ENCODE measurements around the gene RGS8. TPM values are rescaled to one million over a fixed set of nuclear protein-coding genes. Genes with fewer than 3 reads are reported as not detected.

The RGS8 gene
- not detected for total RNA-seq

GRCh38 chr1:182684116-182684828, at the start of gene RGS8:
TSS of gene RGS8 (minus strand) at chr1:182684587. CDS start at chr1:182669649, 14,938 bp downstream.
- no peak for DNase-seq

- DNase-seq, result no peak
Measured at GRCh38 chr1:182731852-182732575, 47.6 kb upstream of the RGS8 start.

GRCh38 chr1:182726912-182727311, 42.5 kb upstream of the RGS8 start:
- no peak for DNase-seq

- no peak for DNase-seq
Measured at GRCh38 chr1:182725259-182726255, 41.2 kb upstream of the RGS8 start.

- no peak for DNase-seq
Measured at GRCh38 chr1:182724215-182724614, 39.8 kb upstream of the RGS8 start.

- no peak for DNase-seq
Measured at GRCh38 chr1:182723200-182723599, 38.8 kb upstream of the RGS8 start.

GRCh38 chr1:182721525-182721924, 37.1 kb upstream of the RGS8 start:
- DNase-seq, result no peak

- no peak for DNase-seq
Measured at GRCh38 chr1:182720463-182720862, 36.1 kb upstream of the RGS8 start.

GRCh38 chr1:182719553-182719952, 35.2 kb upstream of the RGS8 start:
- no peak for DNase-seq

- no peak for DNase-seq
Measured at GRCh38 chr1:182718311-182718710, 33.9 kb upstream of the RGS8 start.

- no peak for DNase-seq
Measured at GRCh38 chr1:182716740-182717720, 32.6 kb upstream of the RGS8 start.

- no peak for DNase-seq
Measured at GRCh38 chr1:182715531-182715930, 31.1 kb upstream of the RGS8 start.

- no peak for DNase-seq
Measured at GRCh38 chr1:182714546-182714945, 30.2 kb upstream of the RGS8 start.

- no peak for DNase-seq
Measured at GRCh38 chr1:182713939-182714338, 29.6 kb upstream of the RGS8 start.

- no peak for DNase-seq
Measured at GRCh38 chr1:182713492-182713891, 29.1 kb upstream of the RGS8 start.

GRCh38 chr1:182709855-182710254, 25.5 kb upstream of the RGS8 start:
- DNase-seq, result no peak

- DNase-seq, result no peak
Measured at GRCh38 chr1:182709225-182709764, 24.9 kb upstream of the RGS8 start.

- DNase-seq, result no peak
Measured at GRCh38 chr1:182707122-182707521, 22.7 kb upstream of the RGS8 start.

- no peak for DNase-seq
Measured at GRCh38 chr1:182704677-182705076, 20.3 kb upstream of the RGS8 start.

GRCh38 chr1:182703539-182703938, 19.2 kb upstream of the RGS8 start:
- DNase-seq, result no peak

- DNase-seq, result no peak
Measured at GRCh38 chr1:182702826-182703524, 18.6 kb upstream of the RGS8 start.

All from effector CD4-positive, alpha-beta T cell (primary cell).